K562 (cell line): Measurements from ENCODE around the gene SPATA2L. TPM values are rescaled to one million over a fixed set of nuclear protein-coding genes. Genes with fewer than 3 reads are reported as not detected.

Experiments used
- ATAC-seq: fragments of 200-7000 bp; cut with Tn5 transposase; 3 replicates; pipeline ENCODE4 v1.9.1; 2020; ENCODE audit warnings: moderate library complexity
- BruUV-seq: library from RNA; stranded (reverse); fragments of 400-500 nt; replicated peaks from 2 replicates; lab custom pipeline; 2021; lab: Mats Ljungman, UMichigan
- CTCF ChIA-PET: fragments of 300-600 bp; formaldehyde crosslinking; extraction: SDS; loops from one replicate; lab custom pipeline; 2021; ENCODE audit warnings: low intra/inter-chr PET ratio; lab: Yijun Ruan, JAX
- POLR2A ChIA-PET: fragments of 300-600, 350-650 bp; sonication (Branson Sonifier 250); formaldehyde crosslinking; extraction: SDS; loops from one replicate; lab custom pipeline; 2021; ENCODE audit warnings: antibody characterized with exemption, inconsistent platforms; lab: Yijun Ruan, JAX
- DNase-seq, 4 experiments: peaks; one replicate each; pipeline versions ENCODE4 v3.0.0 to v3.0.0-alpha.2; 2011 to 2018; ENCODE audit warnings: low spot score in 3 of 4, mixed read lengths in 3 of 4; ENCODE audit errors: extremely low read depth in 1 of 4
- FAIRE-seq: peaks from 2 replicates; lab custom pipeline; 2011; peaks lifted over from hg19 to GRCh38; lab: Jason Lieb, UNC
- H2AFZ ChIP-seq: 2 replicates; pipeline ENCODE4 v1.6.0; 2011; ENCODE audit warnings: low read depth, low read length, control low read depth, inconsistent platforms
- H3K27ac ChIP-seq: fragments of 200-600 bp; 3 replicates; pipeline ENCODE4 v1.8.0; 2011; ENCODE audit warnings: low read depth, mild to moderate bottlenecking, control low read depth, inconsistent platforms, low read length, moderate library complexity, mixed read lengths; ENCODE audit errors: extremely low read depth
- H3K27me3 ChIP-seq, 2 experiments: fragments of 300-600 bp in 1 of 2; 2 replicates in 1 of 2; 3 replicates in 1 of 2; pipeline versions ENCODE4 v1.6.0 to v1.8.0; 2011; ENCODE audit warnings: inconsistent platforms in 2 of 2, low read length in 2 of 2, mild to moderate bottlenecking in 1 of 2, mixed read lengths in 1 of 2, moderate library complexity in 1 of 2; ENCODE audit not compliant: control insufficient read depth in 2 of 2, insufficient read depth in 2 of 2
- H3K36me3 ChIP-seq: fragments of 300-600 bp; 3 replicates; pipeline ENCODE4 v1.8.0; 2011; ENCODE audit warnings: mild to moderate bottlenecking, low read length, inconsistent platforms; ENCODE audit not compliant: control insufficient read depth, insufficient read depth
- H3K4me1 ChIP-seq, 2 experiments: fragments of 200-600 bp in 1 of 2; replicated peaks in 1 of 2; 2 replicates in 1 of 2; 3 replicates in 1 of 2; pipeline versions ENCODE4 v1.5.1 to v1.8.0; 2011; ENCODE audit warnings: inconsistent platforms in 2 of 2, low read length in 2 of 2, mild to moderate bottlenecking in 1 of 2, mixed read lengths in 1 of 2, moderate library complexity in 1 of 2; ENCODE audit not compliant: control insufficient read depth in 2 of 2, insufficient read depth in 2 of 2
- H3K4me2 ChIP-seq: 2 replicates; pipeline ENCODE4 v1.6.1; 2011; ENCODE audit warnings: low read length, control low read depth, inconsistent platforms, mixed read lengths; ENCODE audit not compliant: insufficient read depth
- H3K4me3 ChIP-seq: fragments of 200-600 bp; sonication (generic), shearing (Covaris generic); 2 replicates; pipeline ENCODE4 v1.5.1; 2016; ENCODE audit warnings: control low read depth, inconsistent platforms
- H3K79me2 ChIP-seq: fragments of 200-600 bp; 3 replicates; pipeline ENCODE4 v1.8.0; 2011; ENCODE audit warnings: low read length, inconsistent platforms; ENCODE audit not compliant: control insufficient read depth, insufficient read depth
- H3K9ac ChIP-seq, 2 experiments: 2 replicates each; pipeline versions ENCODE4 v1.6.0 to v1.6.1; 2011; ENCODE audit warnings: low read depth in 2 of 2, low read length in 2 of 2, control low read depth in 1 of 2, inconsistent platforms in 1 of 2, mild to moderate bottlenecking in 1 of 2, mixed read lengths in 1 of 2; ENCODE audit not compliant: insufficient read depth in 1 of 2
- H3K9me1 ChIP-seq: one replicate; pipeline ENCODE4 v1.6.0; 2011; ENCODE audit warnings: inconsistent platforms, mild to moderate bottlenecking, low read length, moderate library complexity; ENCODE audit not compliant: control insufficient read depth, insufficient read depth
- H3K9me3 ChIP-seq: replicated peaks from 2 replicates; pipeline ENCODE4 v1.5.1; 2011; ENCODE audit warnings: low read depth, low read length, inconsistent platforms; ENCODE audit not compliant: control insufficient read depth, insufficient read depth
- H4K20me1 ChIP-seq: replicated peaks from 2 replicates; pipeline ENCODE4 v1.6.1; 2011; ENCODE audit warnings: low read length, inconsistent platforms, mixed read lengths; ENCODE audit not compliant: control insufficient read depth, insufficient read depth
- E2F3 ChIP-seq: fragments of 250-450 bp; sonication (Bioruptor Pico); IDR thresholded peaks from 2 replicates; pipeline ENCODE4 v1.4.0; 2020; ENCODE audit warnings: mild to moderate bottlenecking
- EGR1 ChIP-seq: fragments of 450-650 bp; conservative IDR thresholded peaks from 2 replicates; pipeline ENCODE4 v1.6.1; 2017; ENCODE audit warnings: mild to moderate bottlenecking
- ETV1 ChIP-seq: fragments of 450-650 bp; conservative IDR thresholded peaks from 2 replicates; pipeline ENCODE4 v1.6.1; 2016; ENCODE audit warnings: missing genetic modification characterization, control low read depth, low read depth, missing compliant biosample characterization
- GMEB1 ChIP-seq: fragments of 250-450 bp; sonication (Bioruptor Pico); IDR thresholded peaks from 2 replicates; pipeline ENCODE4 v1.4.0; 2020; ENCODE audit warnings: mild to moderate bottlenecking
- L3MBTL2 ChIP-seq: fragments of 450-650 bp; IDR thresholded peaks from 2 replicates; pipeline ENCODE4 v1.6.1; 2016; ENCODE audit warnings: mild to moderate bottlenecking, moderate library complexity
- NR2C2 ChIP-seq, 2 experiments: fragments of 200-800 bp in 1 of 2; sonication (Bioruptor generic) in 1 of 2; sonication (generic) in 1 of 2; formaldehyde crosslinking in 1 of 2; IDR thresholded peaks; 2 replicates each; pipeline versions ENCODE4 v1.6.1 to v1.8.0; 2016 to 2022; ENCODE audit warnings: mild to moderate bottlenecking in 1 of 2, missing compliant biosample characterization in 1 of 2, missing genetic modification characterization in 1 of 2, missing genetic modification reagents in 1 of 2
- PCBP1 ChIP-seq: fragments of 200-400 bp; formaldehyde crosslinking; IDR thresholded peaks from 2 replicates; pipeline ENCODE4 v1.6.1; 2018; ENCODE audit warnings: mild to moderate bottlenecking, low read depth, low read length; ENCODE audit not compliant: poor library complexity, severe bottlenecking
- PHF8 ChIP-seq: fragments of 200-600 bp; sonication (generic); IDR thresholded peaks from 2 replicates; pipeline ENCODE4 v1.6.1; 2012; ENCODE audit warnings: mixed run types, mild to moderate bottlenecking, inconsistent platforms, low read length, moderate library complexity, borderline replicate concordance
- ZFPM2 ChIP-seq: fragments of 250-450 bp; sonication (Bioruptor Pico); IDR thresholded peaks from 2 replicates; pipeline ENCODE4 v1.5.1; 2022; ENCODE audit warnings: mild to moderate bottlenecking
- ZFX ChIP-seq: sonication (generic); formaldehyde crosslinking; IDR thresholded peaks from 2 replicates; pipeline ENCODE4 v1.8.0; 2022; ENCODE audit warnings: mild to moderate bottlenecking, missing genetic modification reagents, moderate library complexity
- ZNF24 ChIP-seq: fragments of 450-650 bp; IDR thresholded peaks from 2 replicates; pipeline ENCODE4 v1.6.1; 2016
- ZNF347 ChIP-seq: fragments of 450-650 bp; formaldehyde crosslinking; IDR thresholded peaks from 2 replicates; pipeline ENCODE4 v1.4.0; 2020; ENCODE audit warnings: low read depth, mild to moderate bottlenecking, moderate library complexity
- whole genome bisulfite sequencing: fragments of 100-300 bp; shearing (Covaris generic); methylation state at CpG from one replicate; pipeline ENCODE4 v1.1.6; 2016; ENCODE audit warnings: low coverage, mixed read lengths; ENCODE audit not compliant: insufficient coverage; ENCODE audit errors: missing lambda C conversion rate; 5-methylcytosine and 5-hydroxymethylcytosine counted together
- in situ Hi-C: fragments of 300-500 bp; cut with MboI; formaldehyde crosslinking; loops from 4 replicates; pipeline ENCODE4 v1.15.0; 2018; ENCODE audit warnings: inconsistent platforms, mixed read lengths
- intact Hi-C: fragments of 100-400 bp; cut with micrococcal nuclease; formaldehyde crosslinking; loops from 2 replicates; pipeline ENCODE4 v1.14.2; 2022
- polyA plus RNA-seq, 8 experiments: library from polyadenylated mRNA; depleted of rRNA in 4 of 8; stranded (reverse) in 5 of 8; unstranded in 3 of 8; fragments of >200 nt; fragmentation: Nextera tagmentation in 2 of 8; fragmentation: Illumina TruSeq in 1 of 8; extraction: Ambion mirVana in 2 of 8; extraction: Trizol in 1 of 8; gene quantifications; 2 replicates each; pipeline versions ENCODE4 v1.2.1 to v1.2.3, GENCODE V29; 2011 to 2014; ENCODE audit warnings: inconsistent platforms in 1 of 8, missing spikeins in 1 of 8
- total RNA-seq, 7 experiments: library from RNA; depleted of rRNA in 6 of 7; stranded (reverse); fragments of >200 nt in 6 of 7; fragmentation: Illumina TruSeq in 2 of 7; extraction: Trizol in 2 of 7; gene quantifications; 2 replicates each; pipeline versions ENCODE4 v1.2.1 to v1.2.3, GENCODE V29; 2011 to 2021; ENCODE audit warnings: low replicate concordance in 1 of 7
- TF ChIP-seq, protein P1 (sequence below): fragments of 250-450 bp; sonication (Bioruptor Pico); IDR thresholded peaks from 2 replicates; pipeline ENCODE4 v1.5.0; 2020; ENCODE audit warnings: mild to moderate bottlenecking, borderline replicate concordance
- TF ChIP-seq, protein P2 (sequence below), 2 experiments: fragments of 250-450 bp in 1 of 2; fragments of 450-650 bp in 1 of 2; sonication (Bioruptor Pico) in 1 of 2; IDR thresholded peaks; 2 replicates each; pipeline versions ENCODE4 v1.6.1 to v1.8.0; 2016 to 2021; ENCODE audit warnings: mild to moderate bottlenecking in 2 of 2, moderate library complexity in 2 of 2, missing compliant biosample characterization in 1 of 2, missing genetic modification characterization in 1 of 2

SPATA2L gene
- total and polyA plus RNA-seq, 9 of the 15 experiments (the other 6 are each of a cell fraction or from before 2014, with no cell fraction given): 0.13 to 19.2 (median 4.8) TPM; not detected in 1

GRCh38 chr16:89712274-89712781 lies 10.8 kb upstream of the SPATA2L start (continued):
- TF ChIP-seq ZNF24: no peak
- no peak for TF ChIP-seq ZFPM2 (CRISPR knock-in tag)
- TF ChIP-seq, all 486 proteins: peak for 11

- CTCF ChIA-PET: no interaction called here
- peak overlapping the region; percentile 87 for H3K4me2 ChIP-seq
- intact Hi-C loops: no loop called here
- TF ChIP-seq PHF8 (peak; percentile 83; the same call in 1 of the 2 replicates), PCBP1 (peak; percentile 74), EGR1 (peak; percentile 82), E2F3 (CRISPR knock-in tag) (0 out of 2 replicates have a peak, but pooled peaks have one; percentile 31), ETV1 (tag) (no peak), L3MBTL2 (peak; percentile 80), ZNF347 (CRISPR knock-in tag) (0 out of 2 replicates have a peak, but pooled peaks have one; percentile 47), GMEB1 (CRISPR knock-in tag) (peak; percentile 35; the same call in 1 of the 2 replicates), ZFX (CRISPR knock-in tag) (peak; percentile 73), NR2C2 (CRISPR knock-in tag; IDR thresholded peaks at IDR 0.05) (no peak), NR2C2 (tag; IDR thresholded peaks at IDR 0.05) (peak; percentile 72)
- TF ChIP-seq, protein P1, sequence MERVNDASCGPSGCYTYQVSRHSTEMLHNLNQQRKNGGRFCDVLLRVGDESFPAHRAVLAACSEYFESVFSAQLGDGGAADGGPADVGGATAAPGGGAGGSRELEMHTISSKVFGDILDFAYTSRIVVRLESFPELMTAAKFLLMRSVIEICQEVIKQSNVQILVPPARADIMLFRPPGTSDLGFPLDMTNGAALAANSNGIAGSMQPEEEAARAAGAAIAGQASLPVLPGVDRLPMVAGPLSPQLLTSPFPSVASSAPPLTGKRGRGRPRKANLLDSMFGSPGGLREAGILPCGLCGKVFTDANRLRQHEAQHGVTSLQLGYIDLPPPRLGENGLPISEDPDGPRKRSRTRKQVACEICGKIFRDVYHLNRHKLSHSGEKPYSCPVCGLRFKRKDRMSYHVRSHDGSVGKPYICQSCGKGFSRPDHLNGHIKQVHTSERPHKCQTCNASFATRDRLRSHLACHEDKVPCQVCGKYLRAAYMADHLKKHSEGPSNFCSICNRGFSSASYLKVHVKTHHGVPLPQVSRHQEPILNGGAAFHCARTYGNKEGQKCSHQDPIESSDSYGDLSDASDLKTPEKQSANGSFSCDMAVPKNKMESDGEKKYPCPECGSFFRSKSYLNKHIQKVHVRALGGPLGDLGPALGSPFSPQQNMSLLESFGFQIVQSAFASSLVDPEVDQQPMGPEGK: no peak
- TF ChIP-seq, protein P2, sequence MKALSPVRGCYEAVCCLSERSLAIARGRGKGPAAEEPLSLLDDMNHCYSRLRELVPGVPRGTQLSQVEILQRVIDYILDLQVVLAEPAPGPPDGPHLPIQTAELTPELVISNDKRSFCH (CRISPR knock-in tag; IDR thresholded peaks at IDR 0.05): no peak
- TF ChIP-seq, protein P2 (tag; IDR thresholded peaks at IDR 0.05): 0 out of 2 replicates have a peak, but pooled peaks have one; percentile 43
Observed at GRCh38 chr16:89711601-89712273, 10.2 kb upstream of the SPATA2L start.

More at GRCh38 chr16:89711601-89712273, 10.2 kb upstream of the SPATA2L start:
- Histone ChIP-seq H3K9me3 (0 out of 2 replicates have a peak, but pooled peaks cover 2% of the 10 kb centered on the region), H2AFZ (peak overlapping the region; percentile 70), H3K4me1 (peaks cover 15 to 81% of the 10 kb centered on the region in 2 experiments; a peak in 4 of 5 replicates), H3K27ac (peak overlapping the region; percentile 74), H3K9me1 (no peaks in the 10 kb centered on the region), H3K27me3 (no peaks in the 10 kb centered on the region), H3K79me2 (peaks cover 30% of the 10 kb centered on the region), H3K9ac (peak overlapping the region; percentile 78 to 97), H3K4me3 (peak overlapping the region; percentile 99), H3K36me3 (peaks cover 33% of the 10 kb centered on the region), H4K20me1 (no peaks in the 10 kb centered on the region)
- TSS peak; percentile 81 for BruUV-seq
- peak; percentile 86 for ATAC-seq
- POLR2A ChIA-PET: interaction anchor here (0.6 to 2.4 kb wide), 8 partner anchors 8 to 197 kb away, joined by 3 to 14 read pairs (median 4); no protein-coding TSS in a partner anchor
- in situ Hi-C loops: no loop called here
- DNase-seq: peak; percentile 88 to 99 (median 98)
- WGBS: 2% methylated on average over 27 of the region's 48 CpGs
- FAIRE-seq: peak; percentile 71
